ENCODE data around the gene USH2A. TPM values are rescaled to one million over a fixed set of nuclear protein-coding genes. Genes with fewer than 3 reads are reported as not detected.

USH2A gene
- total RNA-seq, 2 donors from 2014 or later: 0.74 TPM; not detected in 1

- TF ChIP-seq CTCF (IDR thresholded peaks at IDR 0.05): no peak
- Histone ChIP-seq H3K4me3 (no peak overlapping the region), H3K9me3 (no peaks in the 10 kb centered on the region), H3K36me3 (no peaks in the 10 kb centered on the region), H3K4me1 (replicated peaks) (no peaks in the 10 kb centered on the region), H3K27me3 (replicated peaks; ENCODE audit: insufficient read depth) (no peaks in the 10 kb centered on the region), H3K27ac (no peak overlapping the region)
- DNase-seq (ENCODE audit: low spot score): no peak
- intact Hi-C loops (cut with DNase I): no loop called here
Measured at GRCh38 chr1:215719552-215719951, 703.7 kb downstream of the USH2A start.

GRCh38 chr1:215718575-215719287 lies 704.5 kb downstream of the USH2A start:
- Histone ChIP-seq H3K4me3 (no peak overlapping the region), H3K27me3 (replicated peaks; ENCODE audit: insufficient read depth) (no peaks in the 10 kb centered on the region), H3K9me3 (no peaks in the 10 kb centered on the region), H3K27ac (no peak overlapping the region), H3K36me3 (no peaks in the 10 kb centered on the region), H3K4me1 (replicated peaks) (no peaks in the 10 kb centered on the region)
- DNase-seq (ENCODE audit: low spot score): no peak
- intact Hi-C loops (cut with DNase I): no loop called here
- TF ChIP-seq POLR2AphosphoS5 (IDR thresholded peaks at IDR 0.05) (no peak), POLR2A (IDR thresholded peaks at IDR 0.05) (no peak), CTCF (IDR thresholded peaks at IDR 0.05) (no peak)
- 27% methylated on average over 3 of the region's 3 CpGs for WGBS

GRCh38 chr1:215717677-215718426 lies 705.4 kb downstream of the USH2A start:
- TF ChIP-seq POLR2AphosphoS5 (IDR thresholded peaks at IDR 0.05): no peak
- TF ChIP-seq POLR2A (IDR thresholded peaks at IDR 0.05): no peak
- TF ChIP-seq CTCF (IDR thresholded peaks at IDR 0.05): no peak
- H3K27ac ChIP-seq: no peak overlapping the region
- H3K27me3 ChIP-seq (replicated peaks; ENCODE audit: insufficient read depth): no peaks in the 10 kb centered on the region
- H3K36me3 ChIP-seq: no peaks in the 10 kb centered on the region
- no peak overlapping the region for H3K4me3 ChIP-seq
- WGBS: 67% methylated on average over 4 of the region's 4 CpGs
- DNase-seq (ENCODE audit: low spot score): no peak
- intact Hi-C loops (cut with DNase I): no loop called here
- H3K4me1 ChIP-seq (replicated peaks): no peaks in the 10 kb centered on the region
- no peaks in the 10 kb centered on the region for H3K9me3 ChIP-seq

GRCh38 chr1:215710899-215711225 lies 712.4 kb downstream of the USH2A start:
- 73% methylated on average over 4 of the region's 4 CpGs for WGBS
- H3K4me3 ChIP-seq: no peak overlapping the region
- H3K27ac ChIP-seq: no peak overlapping the region
- H3K9me3 ChIP-seq: no peaks in the 10 kb centered on the region
- no peaks in the 10 kb centered on the region for H3K36me3 ChIP-seq
- no peaks in the 10 kb centered on the region for H3K27me3 ChIP-seq (replicated peaks; ENCODE audit: insufficient read depth)
- intact Hi-C loops (cut with DNase I): no loop called here
- H3K4me1 ChIP-seq (replicated peaks): no peaks in the 10 kb centered on the region
- no peak for DNase-seq (ENCODE audit: low spot score)
- TF ChIP-seq POLR2A (IDR thresholded peaks at IDR 0.05): no peak
- TF ChIP-seq CTCF (IDR thresholded peaks at IDR 0.05): no peak
- TF ChIP-seq POLR2AphosphoS5 (IDR thresholded peaks at IDR 0.05): no peak

Measured in prostate gland (tissue), 2 donors.